ENCODE measurements around the gene TSKS. TPM values are rescaled to one million over a fixed set of nuclear protein-coding genes. Genes with fewer than 3 reads are reported as not detected.

Gene TSKS
- total and polyA plus RNA-seq, 2 donors (not counting 3 experiments of a cell fraction or from before 2014, with no cell fraction given), result 0.03 TPM; not detected in 1

GRCh38 chr19:49710372-49710951 lies 52.6 kb downstream of the TSKS start:
- Histone ChIP-seq H2AFZ (ENCODE audit: low read depth, low read length) (no peak overlapping the region), H4K20me1 (replicated peaks; ENCODE audit: control insufficient read depth, extremely low read depth, insufficient read depth, low read length) (no peaks in the 10 kb centered on the region), H3K27ac (ENCODE audit: insufficient read depth, low read depth, low read length) (no peak overlapping the region), H3K9me3 (replicated peaks; ENCODE audit: control insufficient read depth, insufficient read depth, low read length) (no peaks in the 10 kb centered on the region), H3K4me3 (replicated peaks in 1 of 3; ENCODE audit: insufficient read depth in 1 of 3, low read depth in 1 of 3, low read length in 3 of 3) (no peak overlapping the region), H3K4me1 (ENCODE audit: control insufficient read depth, extremely low read depth, insufficient read depth, low read length) (no peaks in the 10 kb centered on the region), H3K9ac (replicated peaks; ENCODE audit: extremely low read depth, insufficient read depth, low read length) (no peak overlapping the region), H3K36me3 (ENCODE audit: control insufficient read depth in 2 of 2, extremely low read depth in 1 of 2, insufficient read depth in 2 of 2, low read length in 2 of 2) (peaks cover 0 to 18% of the 10 kb centered on the region in 2 experiments), H3K9me1 (replicated peaks; ENCODE audit: control insufficient read depth, extremely low read depth, insufficient read depth, low read length) (no peaks in the 10 kb centered on the region), H3K27me3 (ENCODE audit: control insufficient read depth in 2 of 2, insufficient read depth in 2 of 2, low read length in 2 of 2) (no peaks in the 10 kb centered on the region), H3K4me2 (ENCODE audit: insufficient read depth, low read length) (no peak overlapping the region), H3K79me2 (ENCODE audit: control insufficient read depth, insufficient read depth, low read length) (no peaks in the 10 kb centered on the region)
- no peak for FAIRE-seq
- POLR2A ChIA-PET, result no interaction called here
- DNase-seq (ENCODE audit: low read depth, low spot score), result no peak
- CTCF ChIA-PET, result no interaction called here
- BruUV-seq (replicated peaks), result no TSS peak
- intact Hi-C loops (cut with micrococcal nuclease), result no loop called here
- TF ChIP-seq MAX (IDR thresholded peaks at IDR 0.05; ENCODE audit: insufficient read depth, insufficient read length) (no peak), FOS (IDR thresholded peaks at IDR 0.05; ENCODE audit: borderline replicate concordance, insufficient read depth, low read length) (peak; percentile 49)
- dilution Hi-C loops (cut with MboI; ENCODE audit: extremely low pct_ligation_motif_present, low sequenced_read_pairs), result no loop called here

GRCh38 chr19:49705919-49706318 lies 57.2 kb downstream of the TSKS start:
- H3K27me3 ChIP-seq (ENCODE audit: control insufficient read depth in 2 of 2, insufficient read depth in 2 of 2, low read length in 2 of 2), result no peaks in the 10 kb centered on the region
- H3K27ac ChIP-seq (ENCODE audit: insufficient read depth, low read depth, low read length), result no peak overlapping the region
- no peak overlapping the region for H3K4me2 ChIP-seq (ENCODE audit: insufficient read depth, low read length)
- TF ChIP-seq GATA2 (IDR thresholded peaks at IDR 0.05; ENCODE audit: insufficient read depth, insufficient read length, low read depth, low read length), result no peak
- H3K9me3 ChIP-seq (replicated peaks; ENCODE audit: control insufficient read depth, insufficient read depth, low read length), result no peaks in the 10 kb centered on the region
- H2AFZ ChIP-seq (ENCODE audit: low read depth, low read length), result no peak overlapping the region
- ChIA-PET CTCF (no interaction called here), POLR2A (no interaction called here)
- FAIRE-seq (no peak), DNase-seq (ENCODE audit: low read depth, low spot score) (no peak)
- no peaks in the 10 kb centered on the region for H3K9me1 ChIP-seq (replicated peaks; ENCODE audit: control insufficient read depth, extremely low read depth, insufficient read depth, low read length)
- H3K4me3 ChIP-seq (replicated peaks in 1 of 3; ENCODE audit: insufficient read depth in 1 of 3, low read depth in 1 of 3, low read length in 3 of 3), result no peak overlapping the region
- H3K36me3 ChIP-seq (ENCODE audit: control insufficient read depth in 2 of 2, extremely low read depth in 1 of 2, insufficient read depth in 2 of 2, low read length in 2 of 2), result peaks cover 0 to 15% of the 10 kb centered on the region in 2 experiments
- BruUV-seq (replicated peaks), result no TSS peak
- dilution Hi-C loops (cut with MboI; ENCODE audit: extremely low pct_ligation_motif_present, low sequenced_read_pairs) (no loop called here), intact Hi-C loops (cut with micrococcal nuclease) (no loop called here)
- no peaks in the 10 kb centered on the region for H3K4me1 ChIP-seq (ENCODE audit: control insufficient read depth, extremely low read depth, insufficient read depth, low read length)
- no peaks in the 10 kb centered on the region for H3K79me2 ChIP-seq (ENCODE audit: control insufficient read depth, insufficient read depth, low read length)
- H3K9ac ChIP-seq (replicated peaks; ENCODE audit: extremely low read depth, insufficient read depth, low read length), result no peak overlapping the region
- no peaks in the 10 kb centered on the region for H4K20me1 ChIP-seq (replicated peaks; ENCODE audit: control insufficient read depth, extremely low read depth, insufficient read depth, low read length)

Data from endothelial cell of umbilical vein (primary cell).